GM18502 (cell line): ENCODE measurements around the gene PRDM15.
"Not testable (repeated sequence)": the region's sequence is repeated elsewhere in the genome, so short reads cannot be mapped to it uniquely, and the experiment has no call there.

Experiments used
- ATAC-seq: cut with Tn5 transposase; IDR thresholded peaks from one replicate; pipeline ENCODE4 v1.9.1; 2021; ENCODE audit warnings: mild to moderate bottlenecking; ENCODE audit not compliant: unreplicated experiment, poor library complexity

Gene PRDM15

GRCh38 chr21:41796476-41797080 is 82.6 kb downstream of the PRDM15 start:
- ATAC-seq = no peak

GRCh38 chr21:41795726-41796125 is 83.4 kb downstream of the PRDM15 start:
- no peak for ATAC-seq

- ATAC-seq = no peak
Measured at GRCh38 chr21:41794600-41794999, 84.5 kb downstream of the PRDM15 start.

GRCh38 chr21:41792711-41793110 is 86.4 kb downstream of the PRDM15 start:
- ATAC-seq = no peak

GRCh38 chr21:41786509-41786987 is 92.6 kb downstream of the PRDM15 start:
- ATAC-seq = no peak

- not testable (repeated sequence) for ATAC-seq
Measured at GRCh38 chr21:41785262-41785661, 93.9 kb downstream of the PRDM15 start.

GRCh38 chr21:41784456-41785102 is 94.6 kb downstream of the PRDM15 start:
- no peak for ATAC-seq

GRCh38 chr21:41783476-41784180 is 95.5 kb downstream of the PRDM15 start:
- ATAC-seq = no peak

GRCh38 chr21:41781050-41781410 is 98.1 kb downstream of the PRDM15 start:
- no peak for ATAC-seq

GRCh38 chr21:41780337-41781049 is 98.7 kb downstream of the PRDM15 start:
- ATAC-seq = no peak

- no peak for ATAC-seq
Measured at GRCh38 chr21:41779659-41780058, 99.5 kb downstream of the PRDM15 start.

GRCh38 chr21:41778930-41779600 is 100.1 kb downstream of the PRDM15 start:
- ATAC-seq = no peak

GRCh38 chr21:41777951-41778815 is 101.0 kb downstream of the PRDM15 start:
- no peak for ATAC-seq

GRCh38 chr21:41776778-41777177 is 102.4 kb downstream of the PRDM15 start:
- no peak for ATAC-seq

GRCh38 chr21:41775149-41775472 is 104.0 kb downstream of the PRDM15 start:
- ATAC-seq = no peak

- no peak for ATAC-seq
Measured at GRCh38 chr21:41774467-41775148, 104.5 kb downstream of the PRDM15 start.

GRCh38 chr21:41772351-41773080 is 106.6 kb downstream of the PRDM15 start:
- ATAC-seq = no peak

- ATAC-seq = no peak
Measured at GRCh38 chr21:41771625-41771945, 107.6 kb downstream of the PRDM15 start.
